ENCODE data around the gene RNF25. TPM values are rescaled to one million over a fixed set of nuclear protein-coding genes. Genes with fewer than 3 reads are reported as not detected.

The RNF25 gene
- total RNA-seq, 1 donor from 2014 or later = 44.7 TPM

DNA sequence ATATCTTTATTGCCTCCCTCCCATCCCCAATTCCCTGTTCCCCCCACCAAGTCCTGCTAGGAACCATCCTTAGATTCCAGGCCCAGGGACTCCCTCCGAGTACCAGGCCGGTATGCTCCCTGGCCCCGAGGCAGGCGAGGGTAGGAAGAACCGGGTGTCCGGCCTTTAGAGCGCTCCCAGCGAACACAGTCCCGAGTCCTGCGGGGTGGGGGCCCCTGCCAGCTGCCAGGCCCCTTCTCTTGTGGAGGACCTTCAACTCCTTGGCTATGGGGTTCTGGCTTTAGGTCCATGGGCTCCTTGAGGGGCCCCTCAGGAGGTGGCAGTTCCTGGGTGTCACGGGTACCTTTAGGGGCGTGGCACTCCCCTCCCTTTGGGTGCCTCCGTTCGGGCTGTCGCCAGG, 7.9 kb downstream of the RNF25 start:
- Mint-ChIP-seq H3K27me3 (ENCODE audit: low read depth, unreplicated experiment) (no peaks in the 10 kb centered on the region), H3K4me3 (ENCODE audit: unreplicated experiment) (no peak overlapping the region), H3K4me1 (ENCODE audit: low read depth, unreplicated experiment) (peaks cover 5% of the 10 kb centered on the region), H3K36me3 (ENCODE audit: low read depth, unreplicated experiment) (peaks cover 10% of the 10 kb centered on the region), H3K27ac (ENCODE audit: unreplicated experiment) (no peak overlapping the region), H3K9me3 (ENCODE audit: unreplicated experiment) (no peaks in the 10 kb centered on the region)
- DNase-seq (ENCODE audit: low read depth) (no peak), FAIRE-seq (no peak)
- Histone ChIP-seq H3K4me1 (ENCODE audit: insufficient read depth, low read length) (peaks cover 5% of the 10 kb centered on the region), H3K27ac (ENCODE audit: low read depth, low read length) (no peak overlapping the region), H2AFZ (ENCODE audit: low read depth, low read length) (no peak overlapping the region), H3K36me3 (ENCODE audit: insufficient read depth, low read length) (peaks cover 49% of the 10 kb centered on the region), H4K20me1 (ENCODE audit: insufficient read depth, low read length) (peaks cover 24% of the 10 kb centered on the region), H3K9ac (ENCODE audit: low read length) (no peak overlapping the region), H3K79me2 (ENCODE audit: insufficient read depth, low read length) (peaks cover 32% of the 10 kb centered on the region), H3K27me3 (ENCODE audit: insufficient read depth, low read length) (no peaks in the 10 kb centered on the region), H3K4me2 (ENCODE audit: low read length) (no peak overlapping the region), H3K9me3 (ENCODE audit: insufficient read depth, low read depth, low read length) (no peaks in the 10 kb centered on the region), H3K4me3 (ENCODE audit: insufficient read depth, low read depth, low read length) (no peak overlapping the region)
- TF ChIP-seq, protein P1, sequence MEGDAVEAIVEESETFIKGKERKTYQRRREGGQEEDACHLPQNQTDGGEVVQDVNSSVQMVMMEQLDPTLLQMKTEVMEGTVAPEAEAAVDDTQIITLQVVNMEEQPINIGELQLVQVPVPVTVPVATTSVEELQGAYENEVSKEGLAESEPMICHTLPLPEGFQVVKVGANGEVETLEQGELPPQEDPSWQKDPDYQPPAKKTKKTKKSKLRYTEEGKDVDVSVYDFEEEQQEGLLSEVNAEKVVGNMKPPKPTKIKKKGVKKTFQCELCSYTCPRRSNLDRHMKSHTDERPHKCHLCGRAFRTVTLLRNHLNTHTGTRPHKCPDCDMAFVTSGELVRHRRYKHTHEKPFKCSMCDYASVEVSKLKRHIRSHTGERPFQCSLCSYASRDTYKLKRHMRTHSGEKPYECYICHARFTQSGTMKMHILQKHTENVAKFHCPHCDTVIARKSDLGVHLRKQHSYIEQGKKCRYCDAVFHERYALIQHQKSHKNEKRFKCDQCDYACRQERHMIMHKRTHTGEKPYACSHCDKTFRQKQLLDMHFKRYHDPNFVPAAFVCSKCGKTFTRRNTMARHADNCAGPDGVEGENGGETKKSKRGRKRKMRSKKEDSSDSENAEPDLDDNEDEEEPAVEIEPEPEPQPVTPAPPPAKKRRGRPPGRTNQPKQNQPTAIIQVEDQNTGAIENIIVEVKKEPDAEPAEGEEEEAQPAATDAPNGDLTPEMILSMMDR (IDR thresholded peaks at IDR 0.05; ENCODE audit: insufficient read depth, low read depth, low read length) = no peak
- TF ChIP-seq EZH2 (IDR thresholded peaks at IDR 0.05; ENCODE audit: insufficient read depth, low read length) = no peak

DNA sequence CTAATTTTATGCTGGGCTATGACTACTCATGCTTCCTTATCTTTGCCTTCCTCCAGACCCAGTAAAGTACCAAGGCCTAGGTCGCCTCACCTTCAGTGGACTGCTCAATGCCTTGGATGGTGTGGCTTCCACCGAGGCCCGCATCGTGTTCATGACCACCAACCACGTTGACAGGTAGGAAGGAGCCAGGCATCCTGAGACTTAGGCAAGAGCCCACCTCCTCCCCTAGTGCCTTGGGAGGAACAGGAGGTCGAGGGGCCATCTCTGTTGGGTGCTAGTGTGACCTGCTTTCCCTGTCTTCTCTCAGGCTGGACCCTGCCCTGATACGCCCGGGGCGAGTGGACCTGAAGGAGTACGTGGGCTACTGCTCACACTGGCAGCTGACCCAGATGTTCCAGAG, 9.0 kb downstream of the RNF25 start:
- Histone ChIP-seq H4K20me1 (ENCODE audit: insufficient read depth, low read length) (peaks cover 20% of the 10 kb centered on the region), H3K4me3 (ENCODE audit: insufficient read depth, low read depth, low read length) (no peak overlapping the region), H3K36me3 (ENCODE audit: insufficient read depth, low read length) (peaks cover 46% of the 10 kb centered on the region), H3K27ac (ENCODE audit: low read depth, low read length) (no peak overlapping the region), H2AFZ (ENCODE audit: low read depth, low read length) (no peak overlapping the region), H3K4me1 (ENCODE audit: insufficient read depth, low read length) (peaks cover 10% of the 10 kb centered on the region), H3K9me3 (ENCODE audit: insufficient read depth, low read depth, low read length) (no peaks in the 10 kb centered on the region), H3K79me2 (ENCODE audit: insufficient read depth, low read length) (peaks cover 37% of the 10 kb centered on the region), H3K4me2 (ENCODE audit: low read length) (no peak overlapping the region), H3K9ac (ENCODE audit: low read length) (no peak overlapping the region), H3K27me3 (ENCODE audit: insufficient read depth, low read length) (no peaks in the 10 kb centered on the region)
- Mint-ChIP-seq H3K9me3 (ENCODE audit: unreplicated experiment) (no peaks in the 10 kb centered on the region), H3K4me1 (ENCODE audit: low read depth, unreplicated experiment) (peaks cover 5% of the 10 kb centered on the region), H3K27ac (ENCODE audit: unreplicated experiment) (no peak overlapping the region), H3K4me3 (ENCODE audit: unreplicated experiment) (no peak overlapping the region), H3K36me3 (ENCODE audit: low read depth, unreplicated experiment) (peaks cover 10% of the 10 kb centered on the region), H3K27me3 (ENCODE audit: low read depth, unreplicated experiment) (no peaks in the 10 kb centered on the region)
- DNase-seq (ENCODE audit: low read depth) = no peak
- TF ChIP-seq, protein P1 (IDR thresholded peaks at IDR 0.05; ENCODE audit: insufficient read depth, low read depth, low read length) = no peak
- TF ChIP-seq EZH2 (IDR thresholded peaks at IDR 0.05; ENCODE audit: insufficient read depth, low read length) = no peak
- no peak for FAIRE-seq

DNA sequence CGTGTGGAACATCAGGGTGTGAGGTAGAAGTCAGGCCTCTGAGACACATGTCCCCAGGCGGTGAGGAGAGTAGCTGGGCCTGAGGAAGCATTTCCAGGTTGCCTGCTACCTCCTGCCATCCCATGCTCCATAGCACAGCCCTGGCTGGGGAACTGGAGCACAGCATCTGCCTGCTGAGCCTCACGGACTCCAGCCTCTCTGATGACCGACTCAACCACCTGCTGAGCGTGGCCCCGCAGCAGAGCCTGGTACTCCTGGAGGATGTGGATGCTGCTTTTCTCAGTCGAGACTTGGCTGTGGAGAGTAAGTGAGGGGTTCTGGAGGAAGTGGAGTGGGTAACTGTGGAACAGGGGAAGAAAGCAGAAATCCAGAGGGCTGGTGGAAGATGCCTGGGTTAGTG, 9.4 kb downstream of the RNF25 start:
- H3K36me3 ChIP-seq (ENCODE audit: insufficient read depth, low read length) = peaks cover 41% of the 10 kb centered on the region
- no peak overlapping the region for H3K27ac ChIP-seq (ENCODE audit: low read depth, low read length)
- no peaks in the 10 kb centered on the region for H3K27me3 Mint-ChIP-seq (ENCODE audit: low read depth, unreplicated experiment)
- H3K9ac ChIP-seq (ENCODE audit: low read length) = no peak overlapping the region
- H3K4me3 Mint-ChIP-seq (ENCODE audit: unreplicated experiment) = no peak overlapping the region
- no peak overlapping the region for H3K27ac Mint-ChIP-seq (ENCODE audit: unreplicated experiment)
- FAIRE-seq (no peak), DNase-seq (ENCODE audit: low read depth) (no peak)
- peaks cover 42% of the 10 kb centered on the region for H3K79me2 ChIP-seq (ENCODE audit: insufficient read depth, low read length)
- H3K4me1 ChIP-seq (ENCODE audit: insufficient read depth, low read length) = peaks cover 10% of the 10 kb centered on the region
- TF ChIP-seq EZH2 (IDR thresholded peaks at IDR 0.05; ENCODE audit: insufficient read depth, low read length) = no peak
- TF ChIP-seq, protein P1 (IDR thresholded peaks at IDR 0.05; ENCODE audit: insufficient read depth, low read depth, low read length) = no peak
- H3K4me2 ChIP-seq (ENCODE audit: low read length) = no peak overlapping the region
- H3K9me3 ChIP-seq (ENCODE audit: insufficient read depth, low read depth, low read length) = no peaks in the 10 kb centered on the region
- H4K20me1 ChIP-seq (ENCODE audit: insufficient read depth, low read length) = peaks cover 15% of the 10 kb centered on the region
- H3K36me3 Mint-ChIP-seq (ENCODE audit: low read depth, unreplicated experiment) = peaks cover 10% of the 10 kb centered on the region
- no peak overlapping the region for H3K4me3 ChIP-seq (ENCODE audit: insufficient read depth, low read depth, low read length)
- H3K9me3 Mint-ChIP-seq (ENCODE audit: unreplicated experiment) = no peaks in the 10 kb centered on the region
- peaks cover 5% of the 10 kb centered on the region for H3K4me1 Mint-ChIP-seq (ENCODE audit: low read depth, unreplicated experiment)
- no peak overlapping the region for H2AFZ ChIP-seq (ENCODE audit: low read depth, low read length)
- H3K27me3 ChIP-seq (ENCODE audit: insufficient read depth, low read length) = no peaks in the 10 kb centered on the region
